Activated T-cell treated with anti-CD3 and anti-CD28 coated beads, Interleukin-2, amount 50 U/mL, for 24 hours (primary cell): ENCODE results near the gene VPS18.

Source experiments
- DNase-seq: peaks from one replicate; pipeline ENCODE4 v3.0.0-alpha.2; 2020
- H3K27ac Mint-ChIP-seq: 2 replicates; pipeline ENCODE4 v1.8.0; 2020; ENCODE audit warnings: mild to moderate bottlenecking, mixed read lengths
- H3K27me3 Mint-ChIP-seq: 2 replicates; pipeline ENCODE4 v1.8.0; 2020; ENCODE audit warnings: mixed read lengths
- H3K36me3 Mint-ChIP-seq: 2 replicates; pipeline ENCODE4 v1.8.0; 2020; ENCODE audit warnings: low read depth, mixed read lengths
- H3K4me1 Mint-ChIP-seq: 2 replicates; pipeline ENCODE4 v1.8.0; 2020; ENCODE audit warnings: low read depth, mixed read lengths
- H3K4me3 Mint-ChIP-seq: 2 replicates; pipeline ENCODE4 v1.8.0; 2020; ENCODE audit warnings: mild to moderate bottlenecking, moderate library complexity, mixed read lengths
- H3K9me3 Mint-ChIP-seq: 2 replicates; pipeline ENCODE4 v1.8.0; 2020; ENCODE audit warnings: mixed read lengths

Gene VPS18

GRCh38 chr15:40930430-40931299, 36.4 kb downstream of the VPS18 start:
- Mint-ChIP-seq H3K36me3 (no peaks in the 10 kb centered on the region), H3K4me1 (peaks cover 44% of the 10 kb centered on the region), H3K9me3 (no peaks in the 10 kb centered on the region), H3K4me3 (peak overlapping the region; percentile 48), H3K27ac (no peak overlapping the region), H3K27me3 (peaks cover 72% of the 10 kb centered on the region)
- DNase-seq: peak; percentile 70

DNA sequence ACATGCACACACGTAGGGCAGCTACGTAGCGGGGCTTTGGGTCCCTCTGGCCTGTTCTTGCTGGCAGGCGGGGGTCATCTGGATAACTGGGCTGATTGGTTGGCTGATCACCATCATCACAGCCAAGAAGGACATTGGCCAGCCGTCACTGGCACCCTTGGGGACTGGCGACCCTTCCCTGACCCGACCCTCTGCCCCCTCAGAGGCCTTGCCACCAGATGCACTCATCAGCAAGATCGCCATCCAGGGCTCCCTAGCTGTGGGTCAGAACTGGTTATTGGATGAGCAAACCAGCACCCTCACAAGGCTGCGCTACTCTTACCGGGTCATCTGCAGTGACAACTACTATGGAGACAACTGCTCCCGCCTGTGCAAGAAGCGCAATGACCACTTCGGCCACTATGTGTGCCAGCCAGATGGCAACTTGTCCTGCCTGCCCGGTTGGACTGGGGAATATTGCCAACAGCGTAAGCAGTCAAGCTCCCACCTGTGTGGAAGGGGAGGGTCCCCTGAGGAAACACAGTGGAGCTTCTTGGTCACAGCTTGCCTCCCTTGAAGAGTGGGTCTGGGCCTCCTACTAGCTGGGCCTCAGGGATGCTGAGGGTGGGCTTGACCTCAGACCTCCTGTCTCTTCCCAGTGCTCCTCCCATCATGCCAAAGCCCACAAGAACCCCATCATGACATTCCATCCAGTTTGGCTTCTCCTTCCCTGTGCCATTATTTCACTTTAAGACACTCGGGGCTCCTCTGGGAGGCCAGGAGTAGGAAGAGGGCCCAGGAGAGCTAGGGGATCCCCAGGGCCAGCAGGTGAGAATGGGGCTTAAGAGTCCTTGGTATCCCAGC, 37.3 kb downstream of the VPS18 start:
- Mint-ChIP-seq H3K36me3 (no peaks in the 10 kb centered on the region), H3K27me3 (peaks cover 64% of the 10 kb centered on the region), H3K4me1 (peaks cover 40% of the 10 kb centered on the region), H3K9me3 (no peaks in the 10 kb centered on the region), H3K27ac (no peak overlapping the region), H3K4me3 (no peak overlapping the region)
- no peak for DNase-seq

DNA sequence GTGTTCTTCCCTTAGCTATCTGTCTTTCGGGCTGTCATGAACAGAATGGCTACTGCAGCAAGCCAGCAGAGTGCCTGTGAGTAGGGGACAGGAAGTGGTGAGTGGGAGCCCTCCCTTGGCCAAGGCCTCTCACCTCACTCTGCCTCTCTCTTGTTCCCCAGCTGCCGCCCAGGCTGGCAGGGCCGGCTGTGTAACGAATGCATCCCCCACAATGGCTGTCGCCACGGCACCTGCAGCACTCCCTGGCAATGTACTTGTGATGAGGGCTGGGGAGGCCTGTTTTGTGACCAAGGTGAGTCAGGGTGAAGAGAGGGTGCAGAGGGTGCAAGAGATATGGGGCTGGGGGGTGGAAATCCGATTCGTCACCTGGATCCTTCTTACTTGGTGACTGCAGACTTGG, 37.9 kb downstream of the VPS18 start:
- peaks cover 58% of the 10 kb centered on the region for H3K27me3 Mint-ChIP-seq
- H3K4me3 Mint-ChIP-seq: no peak overlapping the region
- no peak for DNase-seq
- H3K9me3 Mint-ChIP-seq: no peaks in the 10 kb centered on the region
- no peaks in the 10 kb centered on the region for H3K36me3 Mint-ChIP-seq
- H3K4me1 Mint-ChIP-seq: peaks cover 34% of the 10 kb centered on the region
- no peak overlapping the region for H3K27ac Mint-ChIP-seq

- H3K27ac Mint-ChIP-seq: no peak overlapping the region
- no peak for DNase-seq
- no peaks in the 10 kb centered on the region for H3K9me3 Mint-ChIP-seq
- no peak overlapping the region for H3K4me3 Mint-ChIP-seq
- H3K36me3 Mint-ChIP-seq: no peaks in the 10 kb centered on the region
- peaks cover 52% of the 10 kb centered on the region for H3K27me3 Mint-ChIP-seq
- peaks cover 32% of the 10 kb centered on the region for H3K4me1 Mint-ChIP-seq
Measured at GRCh38 chr15:40932649-40933516, 38.6 kb downstream of the VPS18 start.

- Mint-ChIP-seq H3K27me3 (peaks cover 48% of the 10 kb centered on the region), H3K27ac (no peak overlapping the region)
Measured at GRCh38 chr15:40933517-40933902, 39.3 kb downstream of the VPS18 start.

GRCh38 chr15:40934457-40934856, 40.2 kb downstream of the VPS18 start:
- Mint-ChIP-seq H3K27ac (no peak overlapping the region), H3K4me3 (no peak overlapping the region), H3K36me3 (no peaks in the 10 kb centered on the region), H3K9me3 (no peaks in the 10 kb centered on the region), H3K27me3 (peaks cover 39% of the 10 kb centered on the region), H3K4me1 (peaks cover 22% of the 10 kb centered on the region)
- DNase-seq: no peak

More at GRCh38 chr15:40933517-40933902, 39.3 kb downstream of the VPS18 start:
- H3K36me3 Mint-ChIP-seq: no peaks in the 10 kb centered on the region
- no peak overlapping the region for H3K4me3 Mint-ChIP-seq
- no peak for DNase-seq
- peaks cover 29% of the 10 kb centered on the region for H3K4me1 Mint-ChIP-seq
- H3K9me3 Mint-ChIP-seq: no peaks in the 10 kb centered on the region

DNA sequence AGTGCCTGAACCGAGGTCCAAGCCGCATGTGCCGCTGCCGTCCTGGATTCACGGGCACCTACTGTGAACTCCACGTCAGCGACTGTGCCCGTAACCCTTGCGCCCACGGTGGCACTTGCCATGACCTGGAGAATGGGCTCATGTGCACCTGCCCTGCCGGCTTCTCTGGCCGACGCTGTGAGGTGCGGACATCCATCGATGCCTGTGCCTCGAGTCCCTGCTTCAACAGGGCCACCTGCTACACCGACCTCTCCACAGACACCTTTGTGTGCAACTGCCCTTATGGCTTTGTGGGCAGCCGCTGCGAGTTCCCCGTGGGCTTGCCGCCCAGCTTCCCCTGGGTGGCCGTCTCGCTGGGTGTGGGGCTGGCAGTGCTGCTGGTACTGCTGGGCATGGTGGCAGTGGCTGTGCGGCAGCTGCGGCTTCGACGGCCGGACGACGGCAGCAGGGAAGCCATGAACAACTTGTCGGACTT, 42.0 kb downstream of the VPS18 start:
- DNase-seq: no peak
- no peak overlapping the region for H3K4me3 Mint-ChIP-seq
- H3K4me1 Mint-ChIP-seq: peaks cover 18% of the 10 kb centered on the region
- peaks cover 21% of the 10 kb centered on the region for H3K27me3 Mint-ChIP-seq
- H3K27ac Mint-ChIP-seq: no peak overlapping the region
- no peaks in the 10 kb centered on the region for H3K36me3 Mint-ChIP-seq
- H3K9me3 Mint-ChIP-seq: no peaks in the 10 kb centered on the region

DNA sequence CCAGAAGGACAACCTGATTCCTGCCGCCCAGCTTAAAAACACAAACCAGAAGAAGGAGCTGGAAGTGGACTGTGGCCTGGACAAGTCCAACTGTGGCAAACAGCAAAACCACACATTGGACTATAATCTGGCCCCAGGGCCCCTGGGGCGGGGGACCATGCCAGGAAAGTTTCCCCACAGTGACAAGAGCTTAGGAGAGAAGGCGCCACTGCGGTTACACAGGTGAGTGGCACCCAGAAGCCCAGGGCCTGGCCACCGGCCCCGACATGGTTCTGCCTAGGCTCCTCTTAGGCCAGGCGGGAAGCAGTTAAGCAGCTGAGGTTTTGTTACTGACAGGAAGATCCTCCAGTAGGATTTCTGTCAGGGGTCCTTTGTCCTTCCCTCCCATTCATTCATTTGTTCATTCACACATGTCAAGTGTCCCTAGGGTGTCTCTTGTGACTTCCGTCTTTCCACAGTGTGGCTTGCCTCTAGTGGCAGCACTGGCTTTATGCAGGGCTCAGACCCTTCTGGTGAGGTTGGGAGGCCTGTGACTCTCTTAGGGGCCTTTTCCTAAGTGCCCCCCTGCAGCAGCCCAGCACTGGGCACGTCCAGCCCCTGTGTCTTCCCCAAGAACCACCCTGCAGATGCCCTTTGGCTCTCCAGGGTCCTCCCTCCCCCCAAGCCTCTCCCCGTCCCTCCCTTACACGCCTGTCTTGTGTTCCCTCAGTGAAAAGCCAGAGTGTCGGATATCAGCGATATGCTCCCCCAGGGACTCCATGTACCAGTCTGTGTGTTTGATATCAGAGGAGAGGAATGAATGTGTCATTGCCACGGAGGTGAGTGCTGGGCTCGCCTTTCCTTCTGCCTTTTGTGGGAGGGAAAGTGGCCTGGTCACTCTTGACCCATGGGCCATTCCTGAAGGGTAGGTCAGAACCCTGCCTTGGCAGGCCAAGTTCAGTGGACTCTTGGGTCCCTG, 42.7 kb downstream of the VPS18 start:
- Mint-ChIP-seq H3K9me3 (no peaks in the 10 kb centered on the region), H3K27ac (no peak overlapping the region), H3K4me1 (peaks cover 17% of the 10 kb centered on the region), H3K36me3 (no peaks in the 10 kb centered on the region), H3K27me3 (peaks cover 13% of the 10 kb centered on the region), H3K4me3 (no peak overlapping the region)
- DNase-seq: no peak

GRCh38 chr15:40937762-40938535, 43.7 kb downstream of the VPS18 start:
- no peaks in the 10 kb centered on the region for H3K36me3 Mint-ChIP-seq
- H3K27me3 Mint-ChIP-seq: peaks cover 5% of the 10 kb centered on the region
- H3K4me1 Mint-ChIP-seq: peaks cover 22% of the 10 kb centered on the region
- DNase-seq: no peak
- H3K9me3 Mint-ChIP-seq: no peaks in the 10 kb centered on the region
- no peak overlapping the region for H3K4me3 Mint-ChIP-seq
- no peak overlapping the region for H3K27ac Mint-ChIP-seq

GRCh38 chr15:40938536-40938870, 44.3 kb downstream of the VPS18 start:
- Mint-ChIP-seq H3K4me3 (no peak overlapping the region), H3K36me3 (no peaks in the 10 kb centered on the region), H3K4me1 (peaks cover 28% of the 10 kb centered on the region), H3K27ac (no peak overlapping the region), H3K9me3 (no peaks in the 10 kb centered on the region), H3K27me3 (peaks cover 1% of the 10 kb centered on the region)
- DNase-seq: no peak

- Mint-ChIP-seq H3K4me3 (peak overlapping the region; percentile 1), H3K4me1 (peaks cover 29% of the 10 kb centered on the region), H3K9me3 (no peaks in the 10 kb centered on the region), H3K27ac (peak overlapping the region; percentile 89), H3K27me3 (no peaks in the 10 kb centered on the region), H3K36me3 (no peaks in the 10 kb centered on the region)
- peak; percentile 53 for DNase-seq
Measured at GRCh38 chr15:40940296-40940801, 46.1 kb downstream of the VPS18 start.

DNA sequence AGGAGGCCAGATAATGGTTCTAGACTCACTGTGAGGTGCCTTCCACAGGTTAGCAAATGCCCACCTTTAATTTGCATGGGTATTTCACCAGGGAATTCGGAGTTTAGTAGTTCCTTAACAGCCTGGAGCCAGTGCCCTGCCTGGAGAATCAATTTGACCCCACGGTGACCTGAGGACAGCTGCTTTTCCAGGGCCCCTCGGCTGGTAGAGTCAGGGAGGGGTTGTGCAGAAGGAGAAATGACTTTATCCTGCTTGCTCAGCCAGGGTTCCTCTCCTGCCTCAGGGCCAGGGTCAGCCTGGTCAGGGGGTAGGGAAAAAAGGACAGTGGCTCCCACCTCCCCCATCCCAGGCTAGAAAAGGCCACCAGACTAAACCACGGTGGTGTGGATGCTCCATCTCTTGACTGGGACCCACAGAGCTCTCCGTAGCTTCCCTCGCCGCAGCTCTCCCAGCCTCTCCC, 46.8 kb downstream of the VPS18 start:
- DNase-seq: no peak
- H3K4me3 Mint-ChIP-seq: peak overlapping the region; percentile 58
- H3K27me3 Mint-ChIP-seq: no peaks in the 10 kb centered on the region
- no peaks in the 10 kb centered on the region for H3K36me3 Mint-ChIP-seq
- peaks cover 32% of the 10 kb centered on the region for H3K4me1 Mint-ChIP-seq
- peak overlapping the region; percentile 89 for H3K27ac Mint-ChIP-seq
- no peaks in the 10 kb centered on the region for H3K9me3 Mint-ChIP-seq
